GM23338 (cell line): ENCODE results near the gene PRR22. TPM values are rescaled to one million over a fixed set of nuclear protein-coding genes. Genes with fewer than 3 reads are reported as not detected.

Experiments used
- ATAC-seq: fragments of 200-7000 bp; cut with Tn5 transposase; 3 replicates; pipeline ENCODE4 v1.9.1; 2020
- DNase-seq: peaks from one replicate; pipeline ENCODE4 v3.0.0-alpha.2; 2015; ENCODE audit warnings: low spot score
- H2AFZ ChIP-seq: fragments of 200-600 bp; sonication (generic); 2 replicates; pipeline ENCODE4 v1.8.0; 2016; ENCODE audit warnings: antibody characterized with exemption, mild to moderate bottlenecking, moderate library complexity
- H3F3A ChIP-seq: fragments of 200-600 bp; sonication (generic); replicated peaks from 2 replicates; pipeline ENCODE4 v1.8.0; 2017; ENCODE audit warnings: antibody characterized with exemption, mixed run types, low read depth
- H3K27ac ChIP-seq: fragments of 200-600 bp; sonication (generic); 2 replicates; pipeline ENCODE4 v1.6.1; 2016; ENCODE audit warnings: low read depth
- H3K27me3 ChIP-seq: fragments of 200-600 bp; sonication (generic); 2 replicates; pipeline ENCODE4 v1.8.0; 2016; ENCODE audit warnings: mild to moderate bottlenecking, mixed run types, moderate library complexity; ENCODE audit not compliant: insufficient read depth
- H3K36me3 ChIP-seq: fragments of 200-600 bp; sonication (generic); 2 replicates; pipeline ENCODE4 v1.8.0; 2016; ENCODE audit warnings: mild to moderate bottlenecking; ENCODE audit not compliant: insufficient read depth
- H3K4me1 ChIP-seq: fragments of 200-600 bp; sonication (generic); 2 replicates; pipeline ENCODE4 v1.8.0; 2016; ENCODE audit warnings: mild to moderate bottlenecking, moderate library complexity; ENCODE audit not compliant: insufficient read depth
- H3K4me2 ChIP-seq: fragments of 200-600 bp; sonication (generic); 2 replicates; pipeline ENCODE4 v1.7.1; 2017; ENCODE audit warnings: mixed run types
- H3K4me3 ChIP-seq: fragments of 200-600 bp; sonication (generic); 2 replicates; pipeline ENCODE4 v1.6.1; 2016; ENCODE audit warnings: mixed run types
- H3K79me2 ChIP-seq: fragments of 200-600 bp; sonication (generic); replicated peaks from 2 replicates; pipeline ENCODE4 v1.8.0; 2017; ENCODE audit warnings: mild to moderate bottlenecking; ENCODE audit not compliant: insufficient read depth
- H3K9me2 ChIP-seq: fragments of 200-600 bp; sonication (generic); 2 replicates; pipeline ENCODE4 v1.8.0; 2017; ENCODE audit not compliant: insufficient read depth
- H4K20me1 ChIP-seq: fragments of 200-600 bp; sonication (generic); replicated peaks from 2 replicates; pipeline ENCODE4 v1.8.0; 2017; ENCODE audit warnings: mild to moderate bottlenecking; ENCODE audit not compliant: insufficient read depth
- H3K27ac Mint-ChIP-seq: 2 replicates; pipeline ENCODE4 v1.8.0; 2020; ENCODE audit warnings: inconsistent platforms, mild to moderate bottlenecking, moderate library complexity, mixed read lengths
- H3K27me3 Mint-ChIP-seq: 3 replicates; pipeline ENCODE4 v1.8.0; 2022; ENCODE audit warnings: low read depth, mild to moderate bottlenecking, moderate library complexity, mixed read lengths, inconsistent platforms; ENCODE audit not compliant: insufficient read depth, poor library complexity
- H3K36me3 Mint-ChIP-seq: 3 replicates; pipeline ENCODE4 v1.8.0; 2021; ENCODE audit warnings: low read depth, mild to moderate bottlenecking, inconsistent platforms, moderate library complexity, mixed read lengths
- H3K4me1 Mint-ChIP-seq: 3 replicates; pipeline ENCODE4 v1.8.0; 2020; ENCODE audit warnings: mild to moderate bottlenecking, inconsistent platforms, mixed read lengths
- H3K4me3 Mint-ChIP-seq: 3 replicates; pipeline ENCODE4 v1.8.0; 2021; ENCODE audit warnings: moderate library complexity, mild to moderate bottlenecking, inconsistent platforms, mixed read lengths
- H3K9me3 Mint-ChIP-seq: 3 replicates; pipeline ENCODE4 v1.8.0; 2020; ENCODE audit warnings: moderate library complexity, mild to moderate bottlenecking, inconsistent platforms, mixed read lengths
- CREB1 ChIP-seq: fragments of 250-450 bp; sonication (Bioruptor Pico); IDR thresholded peaks from 2 replicates; pipeline ENCODE4 v1.5.0; 2020; ENCODE audit warnings: low read depth, mild to moderate bottlenecking, moderate library complexity
- EZH2phosphoT487 ChIP-seq: fragments of 200-600 bp; sonication (generic); IDR thresholded peaks from one replicate; pipeline ENCODE4 v1.8.1; 2018; ENCODE audit warnings: antibody characterized with exemption; ENCODE audit not compliant: unreplicated experiment
- JUNB ChIP-seq: IDR thresholded peaks from one replicate; pipeline ENCODE4 v1.6.1; 2016; ENCODE audit warnings: antibody characterized with exemption; ENCODE audit not compliant: unreplicated experiment
- NANOG ChIP-seq: IDR thresholded peaks from 2 replicates; pipeline ENCODE4 v1.6.1; 2016; ENCODE audit warnings: antibody characterized with exemption, borderline replicate concordance
- REST ChIP-seq: IDR thresholded peaks from one replicate; pipeline ENCODE4 v1.6.1; 2018; ENCODE audit warnings: antibody characterized with exemption; ENCODE audit not compliant: unreplicated experiment
- STAT1 ChIP-seq: IDR thresholded peaks from one replicate; pipeline ENCODE4 v1.6.1; 2016; ENCODE audit warnings: antibody characterized with exemption; ENCODE audit not compliant: unreplicated experiment
- ZNF331 ChIP-seq: fragments of 250-450 bp; sonication (Bioruptor Pico); IDR thresholded peaks from 2 replicates; pipeline ENCODE4 v1.5.0; 2020; ENCODE audit warnings: low read depth, mild to moderate bottlenecking, moderate library complexity
- ZNF462 ChIP-seq: fragments of 250-450 bp; sonication (Bioruptor Pico); IDR thresholded peaks from 2 replicates; pipeline ENCODE4 v1.5.0; 2020; ENCODE audit warnings: mild to moderate bottlenecking, moderate library complexity
- long read RNA-seq: library from polyadenylated mRNA; unstranded; transcript quantifications from one replicate; pipeline ENCODE4 v2.0.0, GENCODE V29; 2020; ENCODE audit not compliant: unreplicated experiment
- polyA plus RNA-seq: library from polyadenylated mRNA; unstranded; fragments of >200 nt; fragmentation: Nextera tagmentation; extraction: Ambion mirVana; gene quantifications from 2 replicates; pipeline ENCODE4 v1.2.1, GENCODE V29; 2016
- total RNA-seq: library from RNA; depleted of rRNA; stranded (reverse); fragments of >200 nt; shearing (Covaris generic); gene quantifications from 2 replicates; pipeline ENCODE4 v1.2.3, GENCODE V29; 2014; rRNA removed
- TF ChIP-seq, protein P1 (sequence below): IDR thresholded peaks from 2 replicates; pipeline ENCODE4 v1.6.1; 2016; ENCODE audit warnings: antibody characterized with exemption

The PRR22 gene
- total RNA-seq (1.0 and 1.6 TPM in 2 replicates), polyA plus RNA-seq (1.2 TPM in 2 replicates)
- long read RNA-seq, partial matches to known transcripts: 0 of 2 reads
- long read RNA-seq, other reads (novel, unspliced or antisense): 0 of 2 reads

DNA sequence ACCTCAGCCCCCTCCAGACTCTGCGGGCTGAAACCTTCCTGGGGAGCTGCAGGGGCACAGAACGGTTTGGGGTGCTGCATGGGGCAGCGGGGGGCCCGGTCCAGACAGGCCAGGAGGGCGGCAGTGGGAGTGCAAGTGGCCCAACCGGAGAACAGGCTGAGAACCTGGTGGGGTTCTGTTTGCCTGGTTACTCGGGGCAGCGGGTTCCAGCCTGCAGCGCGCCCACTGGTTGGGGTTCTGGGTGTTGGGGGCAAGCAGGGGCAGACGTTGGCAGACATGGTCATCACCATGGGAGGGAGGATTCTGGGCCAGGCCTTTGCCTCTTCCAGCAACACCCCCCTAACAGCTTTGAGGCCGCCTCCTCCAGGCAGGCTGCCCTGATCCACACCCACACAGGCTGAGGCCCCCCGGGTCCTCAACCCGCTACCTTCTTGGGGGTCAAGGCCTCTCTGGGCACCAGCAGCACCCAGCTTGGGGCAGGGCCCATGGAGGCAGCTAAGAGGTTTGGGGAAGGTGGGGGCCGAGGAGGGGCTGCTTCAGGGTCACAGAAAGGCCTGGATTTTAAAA, at the start of gene PRR22:
TSS of gene PRR22 (minus strand) at position 166 of the 567 bp plus-strand sequence. CDS start at position 80, 86 bp downstream.
- Histone ChIP-seq H3K27me3 (no peaks in the 10 kb centered on the region), H3K4me3 (no peak within 1 kb of the TSS), H2AFZ (no peak within 1 kb of the TSS), H3K79me2 (no peaks in the 10 kb centered on the region), H3K9me2 (no peaks in the 10 kb centered on the region), H3K36me3 (no peaks in the 10 kb centered on the region), H4K20me1 (peaks cover 3% of the 10 kb centered on the region; the same call in 1 of the 2 replicates), H3K4me1 (no peaks in the 10 kb centered on the region), H3F3A (no peaks in the 10 kb centered on the region), H3K4me2 (no peak within 1 kb of the TSS), H3K27ac (no peak within 1 kb of the TSS)
- H3K27ac Mint-ChIP-seq: no peak within 1 kb of the TSS
- H3K4me1 Mint-ChIP-seq: no peaks in the 10 kb centered on the region
- H3K27me3 Mint-ChIP-seq: peaks cover 7% of the 10 kb centered on the region
- H3K4me3 Mint-ChIP-seq: no peak within 1 kb of the TSS
- no peak for ATAC-seq
- H3K36me3 Mint-ChIP-seq: peaks cover 33% of the 10 kb centered on the region
- H3K9me3 Mint-ChIP-seq: no peaks in the 10 kb centered on the region; the same call in 2 of the 3 replicates
- TF ChIP-seq CREB1 (CRISPR knock-in tag): no peak
- TF ChIP-seq NANOG: no peak
- no peak for TF ChIP-seq EZH2phosphoT487
- no peak for TF ChIP-seq STAT1
- DNase-seq: no peak

DNA sequence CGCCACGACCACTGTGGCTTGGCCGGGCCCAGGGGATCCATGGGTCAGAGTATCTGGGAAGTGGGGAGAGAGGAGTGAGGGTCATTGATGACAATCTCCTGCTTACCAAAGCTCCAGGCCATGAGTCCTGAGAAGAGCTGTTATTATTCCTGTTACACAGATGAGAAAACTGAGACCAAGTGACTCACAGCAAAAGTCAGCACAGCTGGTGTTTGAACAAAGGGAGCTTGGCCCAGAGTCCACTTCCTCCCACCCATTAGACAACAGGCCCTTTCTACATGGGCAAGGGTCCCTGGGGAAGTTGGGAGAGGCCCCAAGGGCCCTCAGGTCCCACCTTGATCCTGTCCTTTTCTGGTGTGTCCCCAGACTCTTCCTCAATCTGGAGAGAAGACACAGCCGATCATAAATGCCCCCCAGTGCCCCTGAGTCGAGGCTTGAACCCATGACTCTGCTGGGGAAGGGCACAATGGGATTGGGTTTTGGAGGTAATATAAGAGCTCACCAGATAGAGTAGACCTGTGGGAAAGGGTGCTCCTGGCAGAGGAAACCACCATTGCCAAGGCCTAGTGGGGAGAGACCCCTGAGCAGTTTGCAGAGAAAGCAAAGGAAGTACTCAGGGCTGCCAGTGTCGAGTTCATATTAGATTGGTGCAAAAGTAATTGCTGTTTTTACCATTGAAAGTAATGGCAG, 48.1 kb upstream of the PRR22 start:
- H3K9me3 Mint-ChIP-seq: no peaks in the 10 kb centered on the region
- no peaks in the 10 kb centered on the region for H3K27me3 ChIP-seq
- TF ChIP-seq ZNF462 (CRISPR knock-in tag): no peak
- TF ChIP-seq CREB1 (CRISPR knock-in tag): no peak
- no peak for TF ChIP-seq JUNB
- TF ChIP-seq, protein P1, sequence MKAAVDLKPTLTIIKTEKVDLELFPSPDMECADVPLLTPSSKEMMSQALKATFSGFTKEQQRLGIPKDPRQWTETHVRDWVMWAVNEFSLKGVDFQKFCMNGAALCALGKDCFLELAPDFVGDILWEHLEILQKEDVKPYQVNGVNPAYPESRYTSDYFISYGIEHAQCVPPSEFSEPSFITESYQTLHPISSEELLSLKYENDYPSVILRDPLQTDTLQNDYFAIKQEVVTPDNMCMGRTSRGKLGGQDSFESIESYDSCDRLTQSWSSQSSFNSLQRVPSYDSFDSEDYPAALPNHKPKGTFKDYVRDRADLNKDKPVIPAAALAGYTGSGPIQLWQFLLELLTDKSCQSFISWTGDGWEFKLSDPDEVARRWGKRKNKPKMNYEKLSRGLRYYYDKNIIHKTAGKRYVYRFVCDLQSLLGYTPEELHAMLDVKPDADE: no peak
- no peak for TF ChIP-seq ZNF331
- TF ChIP-seq REST: no peak
- H4K20me1 ChIP-seq: no peaks in the 10 kb centered on the region
- H3K36me3 ChIP-seq: no peaks in the 10 kb centered on the region
- H3K4me3 Mint-ChIP-seq: no peak overlapping the region
- H3K4me1 ChIP-seq: no peaks in the 10 kb centered on the region; the same call in 1 of the 2 replicates
- H3K27me3 Mint-ChIP-seq: peaks cover 12% of the 10 kb centered on the region
- no peaks in the 10 kb centered on the region for H3F3A ChIP-seq
- no peaks in the 10 kb centered on the region for H3K4me1 Mint-ChIP-seq
- no peak overlapping the region for H2AFZ ChIP-seq
- no peaks in the 10 kb centered on the region for H3K9me2 ChIP-seq
- no peaks in the 10 kb centered on the region for H3K79me2 ChIP-seq
- H3K36me3 Mint-ChIP-seq: no peaks in the 10 kb centered on the region
- H3K4me3 ChIP-seq: no peak overlapping the region
- no peak overlapping the region for H3K4me2 ChIP-seq
- H3K27ac Mint-ChIP-seq: no peak overlapping the region
- ATAC-seq (no peak), DNase-seq (no peak)
- H3K27ac ChIP-seq: no peak overlapping the region
